GM13977 (cell line): ENCODE measurements around the gene GPR150.

ENCODE experiments used
- DNase-seq: peaks from one replicate; pipeline ENCODE4 v3.0.0; 2012; ENCODE audit warnings: low spot score
- in situ Hi-C: fragments of 300-500 bp; cut with MboI; formaldehyde crosslinking; loops from one replicate; pipeline ENCODE4 v1.12.0; 2022; ENCODE audit warnings: low sequenced_read_pairs, low pct_unique_long_range_greater_than_20kb, mixed read lengths, inconsistent platforms; ENCODE audit not compliant: unreplicated experiment
- TF ChIP-seq, protein P1 (sequence below): IDR thresholded peaks from 2 replicates; pipeline ENCODE4 v1.5.1; 2012; ENCODE audit warnings: mild to moderate bottlenecking, control low read depth; ENCODE audit not compliant: insufficient read depth; ENCODE audit errors: extremely low read depth, missing control alignments

The GPR150 gene

GRCh38 chr5:95595289-95595931 lies 24.5 kb upstream of the GPR150 start:
- TF ChIP-seq, protein P1, sequence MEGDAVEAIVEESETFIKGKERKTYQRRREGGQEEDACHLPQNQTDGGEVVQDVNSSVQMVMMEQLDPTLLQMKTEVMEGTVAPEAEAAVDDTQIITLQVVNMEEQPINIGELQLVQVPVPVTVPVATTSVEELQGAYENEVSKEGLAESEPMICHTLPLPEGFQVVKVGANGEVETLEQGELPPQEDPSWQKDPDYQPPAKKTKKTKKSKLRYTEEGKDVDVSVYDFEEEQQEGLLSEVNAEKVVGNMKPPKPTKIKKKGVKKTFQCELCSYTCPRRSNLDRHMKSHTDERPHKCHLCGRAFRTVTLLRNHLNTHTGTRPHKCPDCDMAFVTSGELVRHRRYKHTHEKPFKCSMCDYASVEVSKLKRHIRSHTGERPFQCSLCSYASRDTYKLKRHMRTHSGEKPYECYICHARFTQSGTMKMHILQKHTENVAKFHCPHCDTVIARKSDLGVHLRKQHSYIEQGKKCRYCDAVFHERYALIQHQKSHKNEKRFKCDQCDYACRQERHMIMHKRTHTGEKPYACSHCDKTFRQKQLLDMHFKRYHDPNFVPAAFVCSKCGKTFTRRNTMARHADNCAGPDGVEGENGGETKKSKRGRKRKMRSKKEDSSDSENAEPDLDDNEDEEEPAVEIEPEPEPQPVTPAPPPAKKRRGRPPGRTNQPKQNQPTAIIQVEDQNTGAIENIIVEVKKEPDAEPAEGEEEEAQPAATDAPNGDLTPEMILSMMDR = no peak
- DNase-seq = no peak
- in situ Hi-C loops = no loop called here

- DNase-seq = no peak
- TF ChIP-seq, protein P1 = no peak
- in situ Hi-C loops = no loop called here
Measured at GRCh38 chr5:95599252-95599651, 20.6 kb upstream of the GPR150 start.

DNA sequence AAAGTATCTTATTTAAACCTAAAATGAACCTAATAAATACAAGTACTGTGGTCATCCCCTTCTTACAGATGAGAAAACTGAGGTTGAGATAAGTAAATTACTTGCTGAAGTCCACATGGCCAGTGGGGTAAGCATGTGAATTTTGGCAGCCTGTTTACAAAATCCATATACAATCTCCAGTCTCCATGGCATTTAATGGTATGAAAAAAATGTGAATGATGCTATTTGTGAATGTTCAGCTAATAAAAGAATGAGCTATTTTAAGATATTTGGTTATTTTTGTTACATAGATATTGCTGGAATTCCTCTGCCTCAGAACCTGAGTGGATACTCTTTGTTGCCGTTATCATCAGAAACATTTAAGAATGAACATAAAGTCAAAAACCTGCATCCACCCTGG lies 19.3 kb upstream of the GPR150 start:
- DNase-seq = no peak
- in situ Hi-C loops = no loop called here

GRCh38 chr5:95605786-95606185 lies 14.1 kb upstream of the GPR150 start:
- in situ Hi-C loops = no loop called here
- TF ChIP-seq, protein P1 = no peak
- no peak for DNase-seq

More for the DNA sequence above, 19.3 kb upstream of the GPR150 start:
- TF ChIP-seq, protein P1 = no peak

DNA sequence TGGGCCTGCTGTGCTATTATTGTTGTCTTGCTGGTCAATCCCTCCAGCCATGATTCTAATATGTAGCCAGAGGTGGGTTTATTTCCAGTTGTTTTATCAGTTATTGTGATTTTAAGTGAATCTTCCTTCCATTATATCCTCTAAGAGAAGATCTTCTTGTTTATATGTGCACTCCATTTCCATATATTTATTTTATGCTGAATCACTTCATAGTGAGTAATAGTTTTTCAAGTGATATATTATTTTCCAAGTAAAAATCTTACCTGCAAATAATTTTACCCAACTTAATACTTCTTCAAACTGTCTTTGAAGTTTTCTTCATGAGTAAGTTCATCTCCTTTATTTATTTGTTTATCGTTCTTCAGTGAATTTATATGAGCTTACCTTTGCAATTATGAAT lies 13.5 kb upstream of the GPR150 start:
- DNase-seq = no peak
- in situ Hi-C loops = no loop called here
- TF ChIP-seq, protein P1 = no peak

DNA sequence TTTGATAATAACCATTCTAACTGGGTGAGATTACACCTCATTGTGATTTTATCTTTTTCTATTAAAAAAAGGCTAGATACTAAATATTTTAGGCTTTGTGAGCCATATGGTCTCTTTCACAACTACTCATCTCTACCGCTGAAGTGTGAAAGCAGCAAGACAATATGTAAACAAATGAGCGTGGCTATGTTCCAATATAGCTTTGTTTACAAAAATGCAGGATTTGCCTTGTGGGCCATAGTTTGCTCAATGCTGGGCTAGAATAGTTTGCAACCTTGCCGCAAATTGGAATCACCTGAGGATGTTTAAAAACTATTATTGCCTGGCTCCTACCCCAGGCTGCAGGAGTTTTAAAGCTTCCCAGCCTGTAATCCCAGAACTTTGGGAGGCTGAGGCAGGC lies 10.2 kb upstream of the GPR150 start:
- in situ Hi-C loops = no loop called here
- TF ChIP-seq, protein P1 = no peak
- no peak for DNase-seq

GRCh38 chr5:95610546-95610945 lies 9.3 kb upstream of the GPR150 start:
- TF ChIP-seq, protein P1 = no peak
- in situ Hi-C loops = no loop called here

More at GRCh38 chr5:95610546-95610945, 9.3 kb upstream of the GPR150 start:
- DNase-seq = no peak
